ENCODE measurements around the gene SMAD4. TPM values are rescaled to one million over a fixed set of nuclear protein-coding genes. Genes with fewer than 3 reads are reported as not detected.

Gene SMAD4
- total RNA-seq, 4 donors from 2014 or later: 113 to 168 (median 130) TPM

DNA sequence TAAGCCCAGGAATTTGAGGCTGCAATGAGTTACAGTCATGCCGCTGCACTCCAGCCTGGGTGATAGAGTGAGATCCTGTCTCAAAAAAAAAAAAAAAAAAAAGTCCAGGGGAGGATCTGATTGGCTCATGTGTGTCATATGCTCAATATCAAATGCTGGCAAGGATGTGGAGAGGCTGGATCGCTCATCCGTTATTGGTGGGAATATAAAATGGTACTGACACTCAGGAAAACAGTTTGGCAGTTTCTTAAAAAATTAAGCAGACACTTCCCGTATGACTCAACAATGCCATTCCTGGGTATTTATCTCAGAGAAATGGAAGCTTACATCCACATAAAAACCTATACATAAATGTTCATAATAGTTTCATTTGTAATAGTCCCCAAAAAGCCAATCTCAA is 98.5 kb downstream of the SMAD4 start:
- Histone ChIP-seq H3K27me3 (no peaks in the 10 kb centered on the region), H3K36me3 (no peaks in the 10 kb centered on the region), H3K27ac (replicated peaks in 1 of 4) (no peak overlapping the region), H3K4me1 (no peaks in the 10 kb centered on the region), H3K9me3 (no peaks in the 10 kb centered on the region), H3K4me3 (no peak overlapping the region)
- TF ChIP-seq POLR2AphosphoS5 (IDR thresholded peaks at IDR 0.05): no peak
- TF ChIP-seq POLR2A (IDR thresholded peaks at IDR 0.05; ENCODE audit: low read depth): no peak
- TF ChIP-seq, protein P1, sequence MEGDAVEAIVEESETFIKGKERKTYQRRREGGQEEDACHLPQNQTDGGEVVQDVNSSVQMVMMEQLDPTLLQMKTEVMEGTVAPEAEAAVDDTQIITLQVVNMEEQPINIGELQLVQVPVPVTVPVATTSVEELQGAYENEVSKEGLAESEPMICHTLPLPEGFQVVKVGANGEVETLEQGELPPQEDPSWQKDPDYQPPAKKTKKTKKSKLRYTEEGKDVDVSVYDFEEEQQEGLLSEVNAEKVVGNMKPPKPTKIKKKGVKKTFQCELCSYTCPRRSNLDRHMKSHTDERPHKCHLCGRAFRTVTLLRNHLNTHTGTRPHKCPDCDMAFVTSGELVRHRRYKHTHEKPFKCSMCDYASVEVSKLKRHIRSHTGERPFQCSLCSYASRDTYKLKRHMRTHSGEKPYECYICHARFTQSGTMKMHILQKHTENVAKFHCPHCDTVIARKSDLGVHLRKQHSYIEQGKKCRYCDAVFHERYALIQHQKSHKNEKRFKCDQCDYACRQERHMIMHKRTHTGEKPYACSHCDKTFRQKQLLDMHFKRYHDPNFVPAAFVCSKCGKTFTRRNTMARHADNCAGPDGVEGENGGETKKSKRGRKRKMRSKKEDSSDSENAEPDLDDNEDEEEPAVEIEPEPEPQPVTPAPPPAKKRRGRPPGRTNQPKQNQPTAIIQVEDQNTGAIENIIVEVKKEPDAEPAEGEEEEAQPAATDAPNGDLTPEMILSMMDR (IDR thresholded peaks at IDR 0.05): no peak
- TF ChIP-seq EP300 (IDR thresholded peaks at IDR 0.05): no peak
- intact Hi-C loops (cut with DNase I): no loop called here
- no peak for DNase-seq (ENCODE audit: extremely low spot score)
- WGBS: 70% methylated on average over 4 of the region's 4 CpGs

DNA sequence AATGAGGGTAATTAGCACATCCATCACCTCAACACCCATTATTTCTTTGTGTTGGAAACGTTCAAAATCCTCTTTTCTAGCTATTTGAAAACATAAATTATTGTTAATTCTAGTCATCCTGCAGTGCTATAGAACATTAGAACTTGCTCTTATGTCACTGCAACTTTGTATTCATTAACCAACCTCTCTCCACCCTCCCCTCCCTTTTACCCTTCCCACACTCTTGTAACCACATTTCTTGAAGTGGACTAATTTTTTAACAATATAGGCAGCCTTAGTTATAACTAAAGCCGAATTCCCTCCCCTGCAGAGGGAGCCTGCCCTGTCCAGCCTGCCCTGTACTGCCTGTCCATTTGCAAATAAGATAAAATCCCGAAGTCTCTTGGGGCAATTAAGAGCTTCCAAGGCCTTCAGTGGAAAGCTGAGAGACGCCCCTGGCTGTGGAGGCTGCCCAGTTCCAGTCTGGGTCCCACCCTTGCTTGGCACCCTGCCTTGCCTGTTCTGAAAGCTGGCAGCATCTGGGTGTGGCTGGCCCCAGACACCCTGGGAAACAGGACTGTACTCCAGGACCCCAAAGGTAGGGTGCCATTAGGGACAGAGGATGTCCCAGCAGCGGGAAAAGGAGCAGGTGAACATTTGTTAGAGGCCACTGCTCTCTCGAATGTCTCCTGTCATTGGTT is 102.4 kb downstream of the SMAD4 start:
- WGBS: 86% methylated on average over 6 of the region's 6 CpGs
- Histone ChIP-seq H3K27ac (replicated peaks in 1 of 4) (no peak overlapping the region), H3K4me3 (no peak overlapping the region), H3K4me1 (no peaks in the 10 kb centered on the region), H3K27me3 (no peaks in the 10 kb centered on the region), H3K9me3 (no peaks in the 10 kb centered on the region), H3K36me3 (no peaks in the 10 kb centered on the region)
- TF ChIP-seq, protein P1 (IDR thresholded peaks at IDR 0.05): no peak
- TF ChIP-seq POLR2A (IDR thresholded peaks at IDR 0.05; ENCODE audit: low read depth): no peak
- no peak for TF ChIP-seq POLR2AphosphoS5 (IDR thresholded peaks at IDR 0.05)
- TF ChIP-seq EP300 (IDR thresholded peaks at IDR 0.05): no peak
- intact Hi-C loops (cut with DNase I): no loop called here
- no peak for DNase-seq (ENCODE audit: extremely low spot score)

DNA sequence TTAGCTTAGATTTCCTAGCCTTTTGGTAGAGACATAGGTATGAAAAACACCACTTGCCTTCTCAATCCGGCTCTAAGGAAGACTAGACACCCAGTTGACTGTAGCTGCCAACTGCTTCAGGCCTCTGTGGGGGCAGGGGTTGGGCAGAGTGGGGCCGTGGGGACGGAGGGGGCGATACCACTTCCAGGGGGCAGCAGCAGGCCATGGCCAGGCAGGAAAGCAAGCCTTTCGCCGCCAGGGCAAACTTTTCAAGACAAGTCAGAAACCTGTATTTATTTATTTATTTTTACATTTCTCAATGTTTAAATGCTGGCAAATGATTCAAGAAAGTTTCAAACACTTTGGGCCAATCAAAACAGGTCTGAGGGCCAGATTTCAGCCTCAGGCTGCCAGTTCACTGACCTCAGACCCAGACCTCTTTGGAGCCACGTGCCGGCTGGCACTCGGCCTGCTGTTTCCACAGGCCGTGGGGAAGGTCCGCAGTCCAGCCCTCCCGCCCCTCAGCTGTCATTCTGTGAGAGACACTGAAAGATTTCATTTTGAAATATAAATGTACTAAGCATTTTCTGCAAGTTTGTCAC is 103.7 kb downstream of the SMAD4 start:
- TF ChIP-seq, protein P1 (IDR thresholded peaks at IDR 0.05): no peak
- no peak for TF ChIP-seq EP300 (IDR thresholded peaks at IDR 0.05)
- no peak for TF ChIP-seq POLR2A (IDR thresholded peaks at IDR 0.05; ENCODE audit: low read depth)
- TF ChIP-seq POLR2AphosphoS5 (IDR thresholded peaks at IDR 0.05): no peak
- no peaks in the 10 kb centered on the region for H3K36me3 ChIP-seq
- no peak overlapping the region for H3K4me3 ChIP-seq
- H3K27me3 ChIP-seq: no peaks in the 10 kb centered on the region
- no peak overlapping the region for H3K27ac ChIP-seq (replicated peaks in 1 of 4)
- intact Hi-C loops (cut with DNase I): no loop called here
- WGBS: 77% methylated on average over 12 of the region's 12 CpGs
- H3K9me3 ChIP-seq: no peaks in the 10 kb centered on the region
- no peaks in the 10 kb centered on the region for H3K4me1 ChIP-seq
- peak; percentile 39 for DNase-seq (ENCODE audit: extremely low spot score)

Other genes with a start within 250 kb of the SMAD4 start
- 1 to 10 TPM in 1 of 4 donors, under 1 TPM in 3; 0.52 to 1.4 (median 0.83) TPM for gene MRO, start 210.2 kb upstream of the SMAD4 start, total RNA-seq
- gene ME2, start 151.1 kb upstream of the SMAD4 start, total RNA-seq: 10 to 100 TPM; 46.1 to 62.8 (median 55.0) TPM
- gene ELAC1, start 62.2 kb upstream of the SMAD4 start, total RNA-seq: 1 to 10 TPM; 3.7 to 7.9 (median 4.0) TPM
- 10 to 100 TPM; 22.8 to 38.0 (median 30.3) TPM for gene MEX3C, start 167.5 kb downstream of the SMAD4 start, total RNA-seq

All from esophagus muscularis mucosa (tissue), 4 donors.